H9 (cell line): ENCODE data around the gene SEMA4D. TPM values are rescaled to one million over a fixed set of nuclear protein-coding genes. Genes with fewer than 3 reads are reported as not detected.

Experiments used
- DNase-seq: peaks from one replicate; pipeline ENCODE4 v3.0.0-alpha.2; 2017
- H2AFZ ChIP-seq: one replicate; pipeline ENCODE4 v1.6.1; 2013; ENCODE audit warnings: mild to moderate bottlenecking, low read length, control low read depth, moderate library complexity
- H2AK5ac ChIP-seq: 2 replicates; pipeline ENCODE4 v1.6.1; 2013; ENCODE audit warnings: low read length, control low read depth, mixed read lengths; ENCODE audit not compliant: insufficient read length
- H2BK120ac ChIP-seq: one replicate; pipeline ENCODE4 v1.6.1; 2013; ENCODE audit warnings: low read depth, mild to moderate bottlenecking, low read length, control low read depth, inconsistent platforms; ENCODE audit not compliant: poor library complexity, severe bottlenecking
- H2BK12ac ChIP-seq: 2 replicates; pipeline ENCODE4 v1.6.1; 2013; ENCODE audit warnings: low read length, control low read depth, mixed read lengths, low read depth; ENCODE audit not compliant: insufficient read length
- H2BK15ac ChIP-seq: 2 replicates; pipeline ENCODE4 v1.6.1; 2013; ENCODE audit warnings: low read depth, low read length, control low read depth
- H2BK20ac ChIP-seq: one replicate; pipeline ENCODE4 v1.6.1; 2013; ENCODE audit warnings: low read depth, mild to moderate bottlenecking, low read length, control low read depth, inconsistent platforms; ENCODE audit not compliant: poor library complexity, severe bottlenecking
- H2BK5ac ChIP-seq: 2 replicates; pipeline ENCODE4 v1.6.1; 2013; ENCODE audit warnings: low read length, control low read depth, mixed read lengths; ENCODE audit not compliant: insufficient read length
- H3K14ac ChIP-seq: 2 replicates; pipeline ENCODE4 v1.6.1; 2013; ENCODE audit warnings: low read length, control low read depth; ENCODE audit not compliant: insufficient read depth
- H3K18ac ChIP-seq: 2 replicates; pipeline ENCODE4 v1.6.1; 2013; ENCODE audit warnings: low read depth, mild to moderate bottlenecking, mixed read lengths, low read length, control low read depth; ENCODE audit not compliant: insufficient read length
- H3K23ac ChIP-seq: 2 replicates; pipeline ENCODE4 v1.6.1; 2013; ENCODE audit warnings: low read length, control low read depth, mixed read lengths, low read depth; ENCODE audit not compliant: insufficient read length
- H3K23me2 ChIP-seq: 2 replicates; pipeline ENCODE4 v1.6.1; 2013; ENCODE audit warnings: low read depth, mild to moderate bottlenecking, mixed read lengths, low read length, control low read depth; ENCODE audit not compliant: insufficient read length, poor library complexity, severe bottlenecking
- H3K27ac ChIP-seq: 2 replicates; pipeline ENCODE4 v1.5.1; 2013; ENCODE audit warnings: low read length, control low read depth, mixed read lengths, low read depth; ENCODE audit not compliant: insufficient read length
- H3K27me3 ChIP-seq: 2 replicates; pipeline ENCODE4 v1.6.1; 2013; ENCODE audit warnings: low read length, control low read depth, inconsistent platforms; ENCODE audit not compliant: insufficient read depth
- H3K4ac ChIP-seq: 2 replicates; pipeline ENCODE4 v1.6.1; 2013; ENCODE audit warnings: low read depth, mild to moderate bottlenecking, control low read depth, inconsistent platforms, low read length, moderate library complexity
- H3K4me1 ChIP-seq: 2 replicates; pipeline ENCODE4 v1.6.1; 2013; ENCODE audit warnings: low read length, control low read depth, inconsistent platforms; ENCODE audit not compliant: insufficient read depth
- H3K4me2 ChIP-seq: 2 replicates; pipeline ENCODE4 v1.6.1; 2013; ENCODE audit warnings: low read length, control low read depth, mixed read lengths; ENCODE audit not compliant: insufficient read length, insufficient read depth
- H3K56ac ChIP-seq: 2 replicates; pipeline ENCODE4 v1.6.1; 2013; ENCODE audit warnings: low read depth, mild to moderate bottlenecking, mixed read lengths, low read length, control low read depth; ENCODE audit not compliant: insufficient read length
- H3K79me1 ChIP-seq: 2 replicates; pipeline ENCODE4 v1.6.1; 2013; ENCODE audit warnings: low read depth, mild to moderate bottlenecking, moderate library complexity, low read length, control low read depth, inconsistent platforms; ENCODE audit not compliant: insufficient read depth, poor library complexity, severe bottlenecking
- H3K79me2 ChIP-seq: 2 replicates; pipeline ENCODE4 v1.6.1; 2013; ENCODE audit warnings: low read length, control low read depth, inconsistent platforms; ENCODE audit not compliant: insufficient read depth
- H3K9ac ChIP-seq: 2 replicates; pipeline ENCODE4 v1.6.1; 2013; ENCODE audit warnings: low read length, control low read depth, mixed read lengths; ENCODE audit not compliant: insufficient read length; ENCODE audit errors: extremely low read depth
- H3K9me3 ChIP-seq: one replicate; pipeline ENCODE4 v1.6.1; 2013; ENCODE audit warnings: low read depth, low read length, inconsistent platforms; ENCODE audit not compliant: control insufficient read depth
- H3T11ph ChIP-seq: one replicate; pipeline ENCODE4 v1.6.1; 2013; ENCODE audit warnings: mild to moderate bottlenecking, low read length, control low read depth, inconsistent platforms
- H4K20me1 ChIP-seq: one replicate; pipeline ENCODE4 v1.6.1; 2013; ENCODE audit not compliant: control insufficient read depth, insufficient read length, insufficient read depth
- H4K5ac ChIP-seq: 2 replicates; pipeline ENCODE4 v1.6.1; 2013; ENCODE audit warnings: low read depth, mild to moderate bottlenecking, mixed read lengths, low read length, control low read depth; ENCODE audit not compliant: insufficient read length
- H4K8ac ChIP-seq: replicated peaks from 2 replicates; pipeline ENCODE4 v1.6.1; 2013; ENCODE audit warnings: low read length, control low read depth, mixed read lengths, low read depth; ENCODE audit not compliant: insufficient read length
- H4K91ac ChIP-seq: 2 replicates; pipeline ENCODE4 v1.6.1; 2013; ENCODE audit warnings: low read depth, mild to moderate bottlenecking, moderate library complexity, mixed read lengths, low read length, control low read depth; ENCODE audit not compliant: insufficient read length
- H3K27ac Mint-ChIP-seq, 3 experiments: 2 replicates in 2 of 3; 3 replicates in 1 of 3; pipeline ENCODE4 v1.8.0; 2020 to 2021; ENCODE audit warnings: mixed read lengths in 3 of 3, mild to moderate bottlenecking in 1 of 3, moderate library complexity in 1 of 3
- H3K27me3 Mint-ChIP-seq: 2 replicates; pipeline ENCODE4 v1.8.0; 2021; ENCODE audit warnings: low read depth, mild to moderate bottlenecking, moderate library complexity, mixed read lengths
- H3K36me3 Mint-ChIP-seq, 3 experiments: 2 replicates in 2 of 3; 3 replicates in 1 of 3; pipeline ENCODE4 v1.8.0; 2020 to 2021; ENCODE audit warnings: low read depth in 3 of 3, mixed read lengths in 3 of 3; ENCODE audit not compliant: insufficient read depth in 1 of 3
- H3K4me1 Mint-ChIP-seq, 2 experiments: 2 replicates each; pipeline ENCODE4 v1.8.0; 2020; ENCODE audit warnings: mixed read lengths in 2 of 2
- H3K4me3 Mint-ChIP-seq, 2 experiments: 2 replicates in 1 of 2; 3 replicates in 1 of 2; pipeline ENCODE4 v1.8.0; 2020 to 2021; ENCODE audit warnings: mild to moderate bottlenecking in 2 of 2, mixed read lengths in 2 of 2, moderate library complexity in 1 of 2
- H3K9me3 Mint-ChIP-seq, 2 experiments: 2 replicates in 1 of 2; 3 replicates in 1 of 2; pipeline ENCODE4 v1.8.0; 2020; ENCODE audit warnings: mild to moderate bottlenecking in 2 of 2, mixed read lengths in 2 of 2, moderate library complexity in 1 of 2
- CTCF ChIP-seq: fragments of 200-600 bp; sonication (generic); conservative IDR thresholded peaks from 3 replicates; pipeline ENCODE4 v1.8.0; 2021; ENCODE audit warnings: antibody characterized with exemption, mild to moderate bottlenecking
- WGBS: extraction: QIAGEN DNeasy Blood & Tissue Kit; methylation state at CpG from one replicate; pipeline ENCODE4 v1.1.7; 2013; ENCODE audit warnings: missing lambda C conversion rate, low lambda C conversion rate, mixed read lengths; ENCODE audit not compliant: insufficient read length; ENCODE audit errors: extremely low coverage; 5-methylcytosine and 5-hydroxymethylcytosine counted together
- total RNA-seq: library from RNA; stranded (reverse); gene quantifications from 2 replicates; pipeline ENCODE4 v1.2.1, GENCODE V29; 2021

SEMA4D gene
- total RNA-seq, 1 experiment from 2014 or later, result 47.2 TPM

- Histone ChIP-seq H2AFZ (no peak overlapping the region), H3K14ac (no peak overlapping the region), H3K18ac (no peak overlapping the region), H3K9ac (no peak overlapping the region), H3T11ph (no peak overlapping the region), H3K27ac (no peak overlapping the region), H2AK5ac (no peak overlapping the region), H2BK120ac (no peak overlapping the region), H4K8ac (no peak overlapping the region), H3K23me2 (no peaks in the 10 kb centered on the region), H2BK15ac (no peak overlapping the region), H3K79me1 (no peaks in the 10 kb centered on the region), H3K23ac (no peak overlapping the region), H3K9me3 (no peaks in the 10 kb centered on the region), H3K4me1 (no peaks in the 10 kb centered on the region), H3K4me2 (no peak overlapping the region), H4K91ac (no peak overlapping the region), H3K79me2 (no peaks in the 10 kb centered on the region), H3K4ac (no peak overlapping the region), H2BK12ac (no peak overlapping the region), H3K27me3 (no peaks in the 10 kb centered on the region), H2BK20ac (no peak overlapping the region), H4K20me1 (no peaks in the 10 kb centered on the region), H3K56ac (no peak overlapping the region), H4K5ac (no peak overlapping the region), H2BK5ac (no peak overlapping the region)
- no peak overlapping the region for H3K4me3 Mint-ChIP-seq
- no CpG with 5 or more reads among the region's 12 CpGs for WGBS
- DNase-seq, result no peak
- H3K27me3 Mint-ChIP-seq, result no peaks in the 10 kb centered on the region; the same call in 1 of the 2 replicates
- peaks cover 0 to under 1% of the 10 kb centered on the region in 2 experiments; a peak in 1 of 4 replicates for H3K4me1 Mint-ChIP-seq
- no peak overlapping the region for H3K27ac Mint-ChIP-seq
- H3K36me3 Mint-ChIP-seq, result peaks cover 35 to 91% (median 82%) of the 10 kb centered on the region in 3 experiments; a peak in 6 of 7 replicates
- no peak for TF ChIP-seq CTCF
- no peaks in the 10 kb centered on the region for H3K9me3 Mint-ChIP-seq
Observed at GRCh38 chr9:89388868-89389177, 109.1 kb downstream of the SEMA4D start.
